Panc1 (cell line): Measurements from ENCODE around the gene AFF3. TPM values are rescaled to one million over a fixed set of nuclear protein-coding genes. Genes with fewer than 3 reads are reported as not detected.

Source experiments
- ATAC-seq: fragments of 200-7000 bp; cut with Tn5 transposase; 2 replicates; pipeline ENCODE4 v1.9.1; 2020; ENCODE audit warnings: mild to moderate bottlenecking, moderate library complexity
- BruUV-seq: library from RNA; stranded (reverse); fragments of 400-500 nt; replicated peaks from 2 replicates; lab custom pipeline; 2021; lab: Mats Ljungman, UMichigan
- CTCF ChIA-PET: fragments of 300-600 bp; sonication (Branson Sonifier 250); formaldehyde crosslinking; loops from one replicate; lab custom pipeline; 2022; ENCODE audit warnings: antibody characterized with exemption; lab: Charles Lee
- POLR2A ChIA-PET: fragments of 300-600 bp; sonication (Branson Sonifier 250); formaldehyde crosslinking; loops from one replicate; lab custom pipeline; 2022; ENCODE audit warnings: antibody characterized with exemption; lab: Charles Lee
- DNase-seq: peaks from one replicate; pipeline ENCODE4 v3.0.0-alpha.2; 2010; ENCODE audit warnings: low read depth, low spot score
- H3K27ac ChIP-seq: 2 replicates; pipeline ENCODE4 v1.5.1; 2011; ENCODE audit warnings: mild to moderate bottlenecking, low read length, inconsistent platforms
- H3K27me3 ChIP-seq: fragments of 200-500 bp; sonication (Bioruptor generic); 2 replicates; pipeline ENCODE4 v1.6.0; 2014; ENCODE audit warnings: low read length, inconsistent platforms; ENCODE audit not compliant: control insufficient read depth, insufficient read depth
- H3K36me3 ChIP-seq: fragments of 200-500 bp; sonication (Bioruptor generic); 2 replicates; pipeline ENCODE4 v1.5.1; 2014; ENCODE audit warnings: inconsistent platforms, mild to moderate bottlenecking, low read length, moderate library complexity; ENCODE audit not compliant: control insufficient read depth, insufficient read depth
- H3K4me1 ChIP-seq: 2 replicates; pipeline ENCODE4 v1.5.1; 2011; ENCODE audit warnings: inconsistent platforms, mild to moderate bottlenecking, low read length, moderate library complexity; ENCODE audit not compliant: control insufficient read depth, insufficient read depth
- H3K4me3 ChIP-seq, 2 experiments: 2 replicates each; pipeline ENCODE4 v1.5.1; 2011 to 2012; ENCODE audit warnings: low read depth in 2 of 2, low read length in 2 of 2, mild to moderate bottlenecking in 2 of 2, inconsistent platforms in 1 of 2, moderate library complexity in 1 of 2
- H3K9me3 ChIP-seq: fragments of 200-500 bp; sonication (Bioruptor generic); 2 replicates; pipeline ENCODE4 v1.5.1; 2014; ENCODE audit warnings: low read depth, mild to moderate bottlenecking, inconsistent platforms, low read length, moderate library complexity; ENCODE audit not compliant: control insufficient read depth, insufficient read depth
- POLR2AphosphoS5 ChIP-seq: IDR thresholded peaks from 2 replicates; pipeline ENCODE4 v1.6.1; 2012; ENCODE audit warnings: mild to moderate bottlenecking, low read depth, low read length, moderate library complexity
- SIN3A ChIP-seq: IDR thresholded peaks from 2 replicates; pipeline ENCODE4 v1.6.1; 2012; ENCODE audit warnings: low read depth, mild to moderate bottlenecking, low read length, moderate library complexity, borderline replicate concordance; ENCODE audit not compliant: insufficient read depth
- TCF7L2 ChIP-seq: IDR thresholded peaks from 2 replicates; pipeline ENCODE4 v1.6.1; 2011; ENCODE audit warnings: mild to moderate bottlenecking, low read depth, low read length, inconsistent platforms
- in situ Hi-C: cut with HindIII; loops from 2 replicates; pipeline ENCODE4 v1.10.0; 2016; ENCODE audit warnings: low sequenced_read_pairs, low pct_unique_long_range_greater_than_20kb
- intact Hi-C: fragments of 100-400 bp; cut with micrococcal nuclease; formaldehyde crosslinking; loops from one replicate; pipeline ENCODE4 v1.10.0; 2022; ENCODE audit not compliant: unreplicated experiment
- total RNA-seq: library from RNA; stranded (reverse); gene quantifications from one replicate; pipeline ENCODE4 v1.2.1, GENCODE V29; 2021; ENCODE audit not compliant: unreplicated experiment
- TF ChIP-seq, protein P1 (sequence below), 2 experiments: IDR thresholded peaks; 2 replicates each; pipeline ENCODE4 v1.6.1; 2011 to 2012; ENCODE audit warnings: low read depth in 2 of 2, control low read depth in 1 of 2, low read length in 1 of 2, mild to moderate bottlenecking in 1 of 2, moderate library complexity in 1 of 2; ENCODE audit not compliant: insufficient read depth in 1 of 2
- TF ChIP-seq, protein P2 (sequence below): fragments of 450-650 bp; IDR thresholded peaks from 2 replicates; pipeline ENCODE4 v1.5.1; 2017; ENCODE audit warnings: mild to moderate bottlenecking

The AFF3 gene
- total RNA-seq, 1 experiment from 2014 or later: 2.2 TPM

DNA sequence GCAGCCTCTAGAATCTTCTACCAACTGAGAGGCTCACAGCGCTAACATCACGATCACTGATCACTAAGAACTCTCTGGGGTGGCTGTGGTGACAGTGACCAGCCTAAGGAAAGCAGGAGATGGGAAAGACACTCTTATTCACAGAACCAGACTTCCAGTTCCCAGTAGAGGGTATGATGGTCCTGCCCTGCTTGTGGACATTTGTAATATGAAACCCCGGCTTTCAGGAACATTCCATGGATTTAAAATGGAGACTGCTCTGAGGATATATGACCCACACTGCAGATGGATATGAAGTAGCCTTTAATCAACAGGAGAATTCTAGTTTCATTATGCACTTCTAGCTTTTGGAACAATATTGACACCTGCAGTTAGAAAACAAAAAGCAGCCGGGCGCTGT, 131.8 kb downstream of the AFF3 start:
- in situ Hi-C loops (no loop called here), intact Hi-C loops (no loop called here)
- DNase-seq (no peak), ATAC-seq (no peak)
- TF ChIP-seq TCF7L2: no peak
- TF ChIP-seq POLR2AphosphoS5: no peak
- TF ChIP-seq, protein P1, sequence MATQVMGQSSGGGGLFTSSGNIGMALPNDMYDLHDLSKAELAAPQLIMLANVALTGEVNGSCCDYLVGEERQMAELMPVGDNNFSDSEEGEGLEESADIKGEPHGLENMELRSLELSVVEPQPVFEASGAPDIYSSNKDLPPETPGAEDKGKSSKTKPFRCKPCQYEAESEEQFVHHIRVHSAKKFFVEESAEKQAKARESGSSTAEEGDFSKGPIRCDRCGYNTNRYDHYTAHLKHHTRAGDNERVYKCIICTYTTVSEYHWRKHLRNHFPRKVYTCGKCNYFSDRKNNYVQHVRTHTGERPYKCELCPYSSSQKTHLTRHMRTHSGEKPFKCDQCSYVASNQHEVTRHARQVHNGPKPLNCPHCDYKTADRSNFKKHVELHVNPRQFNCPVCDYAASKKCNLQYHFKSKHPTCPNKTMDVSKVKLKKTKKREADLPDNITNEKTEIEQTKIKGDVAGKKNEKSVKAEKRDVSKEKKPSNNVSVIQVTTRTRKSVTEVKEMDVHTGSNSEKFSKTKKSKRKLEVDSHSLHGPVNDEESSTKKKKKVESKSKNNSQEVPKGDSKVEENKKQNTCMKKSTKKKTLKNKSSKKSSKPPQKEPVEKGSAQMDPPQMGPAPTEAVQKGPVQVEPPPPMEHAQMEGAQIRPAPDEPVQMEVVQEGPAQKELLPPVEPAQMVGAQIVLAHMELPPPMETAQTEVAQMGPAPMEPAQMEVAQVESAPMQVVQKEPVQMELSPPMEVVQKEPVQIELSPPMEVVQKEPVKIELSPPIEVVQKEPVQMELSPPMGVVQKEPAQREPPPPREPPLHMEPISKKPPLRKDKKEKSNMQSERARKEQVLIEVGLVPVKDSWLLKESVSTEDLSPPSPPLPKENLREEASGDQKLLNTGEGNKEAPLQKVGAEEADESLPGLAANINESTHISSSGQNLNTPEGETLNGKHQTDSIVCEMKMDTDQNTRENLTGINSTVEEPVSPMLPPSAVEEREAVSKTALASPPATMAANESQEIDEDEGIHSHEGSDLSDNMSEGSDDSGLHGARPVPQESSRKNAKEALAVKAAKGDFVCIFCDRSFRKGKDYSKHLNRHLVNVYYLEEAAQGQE (IDR thresholded peaks at IDR 0.05; ENCODE audit: insufficient read depth in 1 of 2, low read depth in 2 of 2, low read length in 1 of 2): no peak
- TF ChIP-seq, protein P2, sequence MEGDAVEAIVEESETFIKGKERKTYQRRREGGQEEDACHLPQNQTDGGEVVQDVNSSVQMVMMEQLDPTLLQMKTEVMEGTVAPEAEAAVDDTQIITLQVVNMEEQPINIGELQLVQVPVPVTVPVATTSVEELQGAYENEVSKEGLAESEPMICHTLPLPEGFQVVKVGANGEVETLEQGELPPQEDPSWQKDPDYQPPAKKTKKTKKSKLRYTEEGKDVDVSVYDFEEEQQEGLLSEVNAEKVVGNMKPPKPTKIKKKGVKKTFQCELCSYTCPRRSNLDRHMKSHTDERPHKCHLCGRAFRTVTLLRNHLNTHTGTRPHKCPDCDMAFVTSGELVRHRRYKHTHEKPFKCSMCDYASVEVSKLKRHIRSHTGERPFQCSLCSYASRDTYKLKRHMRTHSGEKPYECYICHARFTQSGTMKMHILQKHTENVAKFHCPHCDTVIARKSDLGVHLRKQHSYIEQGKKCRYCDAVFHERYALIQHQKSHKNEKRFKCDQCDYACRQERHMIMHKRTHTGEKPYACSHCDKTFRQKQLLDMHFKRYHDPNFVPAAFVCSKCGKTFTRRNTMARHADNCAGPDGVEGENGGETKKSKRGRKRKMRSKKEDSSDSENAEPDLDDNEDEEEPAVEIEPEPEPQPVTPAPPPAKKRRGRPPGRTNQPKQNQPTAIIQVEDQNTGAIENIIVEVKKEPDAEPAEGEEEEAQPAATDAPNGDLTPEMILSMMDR: no peak
- TF ChIP-seq SIN3A: no peak
- ChIA-PET POLR2A (no interaction called here), CTCF (no interaction called here)
- no TSS peak for BruUV-seq
- Histone ChIP-seq H3K4me3 (no peak overlapping the region), H3K4me1 (peaks cover 3% of the 10 kb centered on the region; the same call in 1 of the 2 replicates), H3K27ac (no peak overlapping the region), H3K9me3 (no peaks in the 10 kb centered on the region), H3K27me3 (peaks cover 3% of the 10 kb centered on the region; the same call in 1 of the 2 replicates), H3K36me3 (no peaks in the 10 kb centered on the region)

DNA sequence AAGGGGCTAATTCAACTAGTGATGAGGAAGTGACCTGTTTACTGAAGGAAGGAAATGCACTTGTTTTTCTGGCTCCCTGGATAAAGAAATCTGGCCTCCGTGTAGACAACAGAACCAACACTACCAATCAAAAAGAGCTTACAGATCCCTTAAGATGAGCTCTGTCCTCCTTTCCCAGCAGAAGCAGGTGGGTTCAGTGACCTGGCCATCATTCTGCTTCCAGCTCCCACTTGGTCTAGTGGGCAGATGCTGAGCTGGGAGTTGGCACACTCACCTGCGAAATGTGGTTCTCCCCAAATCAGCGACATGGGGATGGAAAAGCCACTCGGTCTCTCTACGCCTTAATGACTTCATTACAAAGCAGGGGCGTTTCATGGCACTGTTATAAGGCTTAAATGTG, 132.6 kb downstream of the AFF3 start:
- H3K4me3 ChIP-seq: no peak overlapping the region
- no TSS peak for BruUV-seq
- H3K4me1 ChIP-seq: peaks cover 3% of the 10 kb centered on the region; the same call in 1 of the 2 replicates
- intact Hi-C loops (no loop called here), in situ Hi-C loops (no loop called here)
- CTCF ChIA-PET: no interaction called here
- POLR2A ChIA-PET: no interaction called here
- no peaks in the 10 kb centered on the region for H3K36me3 ChIP-seq
- H3K27me3 ChIP-seq: peaks cover 3% of the 10 kb centered on the region; the same call in 1 of the 2 replicates
- no peaks in the 10 kb centered on the region for H3K9me3 ChIP-seq
- ATAC-seq (no peak), DNase-seq (no peak)
- no peak for TF ChIP-seq POLR2AphosphoS5
- no peak for TF ChIP-seq TCF7L2
- TF ChIP-seq, protein P2: no peak
- TF ChIP-seq, protein P1 (IDR thresholded peaks at IDR 0.05; ENCODE audit: insufficient read depth in 1 of 2, low read depth in 2 of 2, low read length in 1 of 2): no peak
- TF ChIP-seq SIN3A: no peak
- no peak overlapping the region for H3K27ac ChIP-seq
